Right atrium auricular region (tissue), 2 donors: Measurements from ENCODE around the gene PPHLN1. TPM values are rescaled to one million over a fixed set of nuclear protein-coding genes. Genes with fewer than 3 reads are reported as not detected.
A peak's percentile ranks its signal among the peaks of the same experiment; 100 is the strongest.

Source experiments
- DNase-seq: peaks from one replicate; pipeline ENCODE4 v3.0.0-alpha.2; 2019; ENCODE audit warnings: low spot score
- H3K27ac ChIP-seq, 2 donors: fragments of 200-600 bp; sonication (generic); 1 replicate in 1 of 2; 2 replicates in 1 of 2; pipeline ENCODE4 v1.5.1; 2016 to 2019
- H3K27me3 ChIP-seq, 2 donors: fragments of 200-600 bp; sonication (generic); one replicate each; pipeline versions ENCODE4 v1.5.1 to v1.6.0; 2017 to 2019
- H3K36me3 ChIP-seq: fragments of 200-600 bp; sonication (generic); one replicate; pipeline ENCODE4 v1.5.1; 2016
- H3K4me1 ChIP-seq, 2 donors: fragments of 200-600 bp; sonication (generic); one replicate each; pipeline versions ENCODE4 v1.5.1 to v1.6.0; 2017 to 2019
- H3K4me3 ChIP-seq, 2 donors: fragments of 200-600 bp; sonication (generic); 1 replicate in 1 of 2; 2 replicates in 1 of 2; pipeline ENCODE4 v1.5.1; 2017 to 2019; ENCODE audit warnings: mild to moderate bottlenecking in 1 of 2, moderate library complexity in 1 of 2
- H3K9me3 ChIP-seq, 2 donors: fragments of 200-600 bp; sonication (generic); one replicate each; pipeline ENCODE4 v1.5.1; 2019
- CTCF ChIP-seq, 2 donors: fragments of 200-600 bp; sonication (generic); IDR thresholded peaks; one replicate each; pipeline ENCODE4 v1.5.1; 2019; ENCODE audit warnings: antibody characterized with exemption in 2 of 2
- total RNA-seq, 2 donors: library from RNA; depleted of rRNA; stranded (reverse); fragments of >200 nt; gene quantifications; one replicate each; pipeline ENCODE4 v1.1.0, GENCODE V29; 2016

PPHLN1 gene
- total RNA-seq, 2 donors from 2014 or later, result 36.6 to 46.6 TPM

- Histone ChIP-seq H3K9me3 (no peaks in the 10 kb centered on the region), H3K27ac (peak overlapping the region; percentile 25 to 38), H3K27me3 (no peaks in the 10 kb centered on the region), H3K36me3 (no peaks in the 10 kb centered on the region), H3K4me1 (peaks cover 0 to 12% of the 10 kb centered on the region in 2 donors), H3K4me3 (no peak overlapping the region)
- DNase-seq, result no peak
- no peak for TF ChIP-seq CTCF (IDR thresholded peaks at IDR 0.05)
Measured at GRCh38 chr12:42421844-42422779, 96.1 kb downstream of the PPHLN1 start.

- H3K4me1 ChIP-seq, result peaks cover 0 to 12% of the 10 kb centered on the region in 2 donors
- no peak for TF ChIP-seq CTCF (IDR thresholded peaks at IDR 0.05)
- H3K36me3 ChIP-seq, result no peaks in the 10 kb centered on the region
- DNase-seq, result no peak
- H3K27ac ChIP-seq, result peak overlapping the region; percentile 25 to 38
- H3K27me3 ChIP-seq, result no peaks in the 10 kb centered on the region
- no peaks in the 10 kb centered on the region for H3K9me3 ChIP-seq
- no peak overlapping the region for H3K4me3 ChIP-seq
Measured at GRCh38 chr12:42422785-42423184, 96.8 kb downstream of the PPHLN1 start.

GRCh38 chr12:42426746-42427145, 100.8 kb downstream of the PPHLN1 start:
- H3K4me1 ChIP-seq, result peaks cover 0 to 12% of the 10 kb centered on the region in 2 donors
- H3K9me3 ChIP-seq, result no peaks in the 10 kb centered on the region
- no peak overlapping the region for H3K27ac ChIP-seq
- no peak for TF ChIP-seq CTCF (IDR thresholded peaks at IDR 0.05)
- no peak overlapping the region for H3K4me3 ChIP-seq
- H3K27me3 ChIP-seq, result no peaks in the 10 kb centered on the region
- DNase-seq, result no peak
- H3K36me3 ChIP-seq, result no peaks in the 10 kb centered on the region

- TF ChIP-seq CTCF (IDR thresholded peaks at IDR 0.05), result no peak
- Histone ChIP-seq H3K27ac (no peak overlapping the region), H3K27me3 (no peaks in the 10 kb centered on the region), H3K36me3 (peaks cover 7% of the 10 kb centered on the region), H3K4me1 (no peaks in the 10 kb centered on the region), H3K4me3 (no peak overlapping the region), H3K9me3 (no peaks in the 10 kb centered on the region)
- no peak for DNase-seq
Measured at GRCh38 chr12:42428850-42429249, 102.9 kb downstream of the PPHLN1 start.

- H3K4me1 ChIP-seq, result no peaks in the 10 kb centered on the region
- no peak overlapping the region for H3K4me3 ChIP-seq
- H3K9me3 ChIP-seq, result no peaks in the 10 kb centered on the region
- TF ChIP-seq CTCF (IDR thresholded peaks at IDR 0.05), result no peak
- H3K27me3 ChIP-seq, result no peaks in the 10 kb centered on the region
- no peak for DNase-seq
- peaks cover 7% of the 10 kb centered on the region for H3K36me3 ChIP-seq
- H3K27ac ChIP-seq, result no peak overlapping the region
Measured at GRCh38 chr12:42432517-42433140, 106.7 kb downstream of the PPHLN1 start.
